Measurements from ENCODE around the gene RAF1. TPM values are rescaled to one million over a fixed set of nuclear protein-coding genes. Genes with fewer than 3 reads are reported as not detected.

RAF1 gene
- total RNA-seq, 2 donors from 2014 or later: 95.4 to 116 TPM

- no peak overlapping the region for H3K27ac ChIP-seq (ENCODE audit: low read depth, low read length)
- H3K9me3 ChIP-seq (ENCODE audit: control insufficient read depth, low read length): no peaks in the 10 kb centered on the region
- no peaks in the 10 kb centered on the region for H3K27me3 ChIP-seq (ENCODE audit: control insufficient read depth, insufficient read depth, low read length, poor library complexity, severe bottlenecking)
- Mint-ChIP-seq H3K36me3 (ENCODE audit: low read depth) (no peaks in the 10 kb centered on the region), H3K4me1 (peaks cover 5% of the 10 kb centered on the region), H3K9me3 (no peaks in the 10 kb centered on the region), H3K27ac (no peak overlapping the region), H3K4me3 (no peak overlapping the region), H3K27me3 (ENCODE audit: insufficient read depth) (no peaks in the 10 kb centered on the region)
- no peak overlapping the region for H3K4me3 ChIP-seq (ENCODE audit: low read length)
- H3K9ac ChIP-seq (ENCODE audit: extremely low read depth, low read length, poor library complexity, severe bottlenecking): no peak overlapping the region
- TF ChIP-seq CTCF (conservative IDR thresholded peaks at IDR 0.05): no peak
- 90 to 100% methylated on average over 4 of the region's 4 CpGs for WGBS, 2 experiments (ENCODE audit: insufficient coverage in 1 of 2, insufficient read length in 1 of 2)
- H3K36me3 ChIP-seq (ENCODE audit: control insufficient read depth, insufficient read depth, low read length): no peaks in the 10 kb centered on the region
- peaks cover 3% of the 10 kb centered on the region for H3K4me1 ChIP-seq (ENCODE audit: control insufficient read depth, insufficient read depth, low read length)
- no peak for DNase-seq
Observed at GRCh38 chr3:12681089-12681942, 17.4 kb upstream of the RAF1 start.

- Histone ChIP-seq H3K9me3 (ENCODE audit: control insufficient read depth, low read length) (no peaks in the 10 kb centered on the region), H3K4me3 (ENCODE audit: low read length) (no peak overlapping the region), H3K27me3 (ENCODE audit: control insufficient read depth, insufficient read depth, low read length, poor library complexity, severe bottlenecking) (no peaks in the 10 kb centered on the region), H3K9ac (ENCODE audit: extremely low read depth, low read length, poor library complexity, severe bottlenecking) (no peak overlapping the region), H3K4me1 (ENCODE audit: control insufficient read depth, insufficient read depth, low read length) (peaks cover 3% of the 10 kb centered on the region), H3K36me3 (ENCODE audit: control insufficient read depth, insufficient read depth, low read length) (no peaks in the 10 kb centered on the region), H3K27ac (ENCODE audit: low read depth, low read length) (no peak overlapping the region)
- Mint-ChIP-seq H3K36me3 (ENCODE audit: low read depth) (no peaks in the 10 kb centered on the region), H3K27me3 (ENCODE audit: insufficient read depth) (no peaks in the 10 kb centered on the region), H3K27ac (no peak overlapping the region), H3K4me1 (peaks cover 17% of the 10 kb centered on the region), H3K4me3 (no peak overlapping the region), H3K9me3 (peaks cover 13% of the 10 kb centered on the region)
- no peak for TF ChIP-seq CTCF (conservative IDR thresholded peaks at IDR 0.05)
- 83 to 87% methylated on average over 4 to 6 of the region's 6 CpGs for WGBS, 2 experiments (ENCODE audit: insufficient coverage in 1 of 2, insufficient read length in 1 of 2)
- DNase-seq: no peak
Observed at GRCh38 chr3:12679468-12679867, 15.6 kb upstream of the RAF1 start.

DNA sequence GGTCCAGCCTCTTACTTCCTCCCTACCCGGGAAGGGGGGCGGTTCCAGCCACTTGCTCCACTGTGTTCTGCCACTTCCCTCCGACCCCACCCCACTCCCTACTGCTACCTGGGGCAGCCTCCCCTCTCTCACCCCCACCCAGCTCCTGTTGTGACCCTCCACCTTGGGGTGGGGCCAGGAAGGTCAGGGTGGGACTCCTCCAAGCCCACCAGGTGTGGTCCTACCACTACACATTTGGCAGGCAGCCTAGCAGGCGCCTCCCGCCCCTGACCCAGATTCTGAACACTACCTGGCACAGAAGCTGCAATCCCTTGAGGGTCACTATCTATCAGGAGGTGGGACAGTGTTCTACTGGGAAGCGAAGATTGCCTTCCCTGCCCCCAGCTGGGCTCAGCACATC is 13.7 kb upstream of the RAF1 start:
- no peak overlapping the region for H3K4me3 ChIP-seq (ENCODE audit: low read length)
- H3K27me3 Mint-ChIP-seq (ENCODE audit: insufficient read depth): no peaks in the 10 kb centered on the region
- H3K36me3 ChIP-seq (ENCODE audit: control insufficient read depth, insufficient read depth, low read length): no peaks in the 10 kb centered on the region
- H3K9me3 Mint-ChIP-seq: peaks cover 15% of the 10 kb centered on the region
- no peak for TF ChIP-seq CTCF (conservative IDR thresholded peaks at IDR 0.05)
- H3K27ac ChIP-seq (ENCODE audit: low read depth, low read length): no peak overlapping the region
- no peak overlapping the region for H3K4me3 Mint-ChIP-seq
- no peaks in the 10 kb centered on the region for H3K27me3 ChIP-seq (ENCODE audit: control insufficient read depth, insufficient read depth, low read length, poor library complexity, severe bottlenecking)
- peaks cover 24% of the 10 kb centered on the region for H3K4me1 Mint-ChIP-seq
- no peaks in the 10 kb centered on the region for H3K36me3 Mint-ChIP-seq (ENCODE audit: low read depth)
- DNase-seq: no peak
- peaks cover 3% of the 10 kb centered on the region for H3K4me1 ChIP-seq (ENCODE audit: control insufficient read depth, insufficient read depth, low read length)
- no peaks in the 10 kb centered on the region for H3K9me3 ChIP-seq (ENCODE audit: control insufficient read depth, low read length)
- 67 to 89% methylated on average over 1 to 6 of the region's 6 CpGs for WGBS, 2 experiments (ENCODE audit: insufficient coverage in 1 of 2, insufficient read length in 1 of 2)
- no peak overlapping the region for H3K9ac ChIP-seq (ENCODE audit: extremely low read depth, low read length, poor library complexity, severe bottlenecking)
- peak overlapping the region; percentile 39 for H3K27ac Mint-ChIP-seq

Data from endodermal cell (in vitro differentiated cells).